ENCODE measurements around the gene EPB41L4A.
"Not testable (repeated sequence)": the region's sequence is repeated elsewhere in the genome, so short reads cannot be mapped to it uniquely, and the experiment has no call there.

EPB41L4A gene

GRCh38 chr5:112419164-112419985 lies at the start of gene EPB41L4A:
Gene EPB41L4A, minus strand, starts transcription at chr5:112419277. Its CDS starts 238 bp downstream, at chr5:112419039.
- no peak for DNase-seq

GRCh38 chr5:112467485-112467884 lies 48.4 kb upstream of the EPB41L4A start:
- DNase-seq, result no peak

GRCh38 chr5:112466261-112466660 lies 47.2 kb upstream of the EPB41L4A start:
- DNase-seq, result not testable (repeated sequence)

GRCh38 chr5:112447187-112447760 lies 28.2 kb upstream of the EPB41L4A start:
- not testable (repeated sequence) for DNase-seq

- no peak for DNase-seq
Observed at GRCh38 chr5:112445626-112446350, 26.7 kb upstream of the EPB41L4A start.

GRCh38 chr5:112443932-112444331 lies 24.9 kb upstream of the EPB41L4A start:
- DNase-seq, result not testable (repeated sequence)

- DNase-seq, result no peak
Observed at GRCh38 chr5:112440031-112440430, 21.0 kb upstream of the EPB41L4A start.

GRCh38 chr5:112436144-112436543 lies 17.1 kb upstream of the EPB41L4A start:
- DNase-seq, result no peak

- no peak for DNase-seq
Observed at GRCh38 chr5:112434641-112435040, 15.6 kb upstream of the EPB41L4A start.

- DNase-seq, result not testable (repeated sequence)
Observed at GRCh38 chr5:112426202-112426601, 7.1 kb upstream of the EPB41L4A start.

- no peak for DNase-seq
Observed at GRCh38 chr5:112419986-112420864, 1.1 kb upstream of the EPB41L4A start.

GRCh38 chr5:112418659-112419163 lies 366 bp downstream of the EPB41L4A start:
- no peak for DNase-seq

GRCh38 chr5:112417931-112418658 lies 982 bp downstream of the EPB41L4A start:
- no peak for DNase-seq

- DNase-seq, result no peak
Observed at GRCh38 chr5:112415552-112415951, 3.5 kb downstream of the EPB41L4A start.

GRCh38 chr5:112413611-112414010 lies 5.5 kb downstream of the EPB41L4A start:
- DNase-seq, result no peak

GRCh38 chr5:112412346-112412745 lies 6.7 kb downstream of the EPB41L4A start:
- no peak for DNase-seq

GRCh38 chr5:112411903-112412302 lies 7.2 kb downstream of the EPB41L4A start:
- no peak for DNase-seq

GRCh38 chr5:112407666-112408065 lies 11.4 kb downstream of the EPB41L4A start:
- no peak for DNase-seq

- DNase-seq, result no peak
Observed at GRCh38 chr5:112407240-112407639, 11.8 kb downstream of the EPB41L4A start.

- DNase-seq, result no peak
Observed at GRCh38 chr5:112403069-112403468, 16.0 kb downstream of the EPB41L4A start.

GRCh38 chr5:112401924-112402323 lies 17.2 kb downstream of the EPB41L4A start:
- no peak for DNase-seq

- DNase-seq, result no peak
Observed at GRCh38 chr5:112397690-112398089, 21.4 kb downstream of the EPB41L4A start.
